Activated CD4-positive, alpha-beta T cell treated with anti-CD3 and anti-CD28 coated beads for 1 hour (primary cell): ENCODE data around the gene ELOA.
A peak's percentile ranks its signal among the peaks of the same experiment; 100 is the strongest.
"Not testable (repeated sequence)": the region's sequence is repeated elsewhere in the genome, so short reads cannot be mapped to it uniquely, and the experiment has no call there.

Experiments used
- DNase-seq: peaks from one replicate; pipeline ENCODE4 v3.0.0-alpha.2; 2020

The ELOA gene

GRCh38 chr1:23790696-23791515 is 47.6 kb downstream of the ELOA start, which contains the start of gene LYPLA2:
TSS of gene LYPLA2 (plus strand) at chr1:23791145. CDS start at chr1:23792683, 1,538 bp downstream.
- peak; percentile 74 for DNase-seq

GRCh38 chr1:23791516-23792047 is 48.3 kb downstream of the ELOA start:
- DNase-seq, result no peak

- DNase-seq, result no peak
These were observed 49.1 kb downstream of the ELOA start for GRCh38 chr1:23792151-23792945.

GRCh38 chr1:23793018-23793781 is 49.9 kb downstream of the ELOA start:
- DNase-seq, result no peak

- no peak for DNase-seq
These were observed 50.8 kb downstream of the ELOA start for GRCh38 chr1:23793861-23794731.

- DNase-seq, result not testable (repeated sequence)
These were observed 51.5 kb downstream of the ELOA start for GRCh38 chr1:23794732-23795182.

GRCh38 chr1:23795676-23796465 is 52.6 kb downstream of the ELOA start:
- DNase-seq, result no peak

GRCh38 chr1:23796466-23797271 is 53.4 kb downstream of the ELOA start:
- DNase-seq, result no peak

GRCh38 chr1:23797478-23798448 is 54.5 kb downstream of the ELOA start:
- no peak for DNase-seq

- DNase-seq, result no peak
These were observed 55.4 kb downstream of the ELOA start for GRCh38 chr1:23798662-23799142.

GRCh38 chr1:23799255-23799569 is 55.9 kb downstream of the ELOA start:
- DNase-seq, result no peak

GRCh38 chr1:23799570-23800399 is 56.5 kb downstream of the ELOA start:
- no peak for DNase-seq

- DNase-seq, result peak; percentile 94
These were observed 57.4 kb downstream of the ELOA start, which contains the start of gene GALE for GRCh38 chr1:23800400-23801337. TSS of gene GALE (minus strand) at chr1:23800754. CDS start at chr1:23799007, 1,747 bp downstream.

- DNase-seq, result no peak
These were observed 58.1 kb downstream of the ELOA start for GRCh38 chr1:23801338-23801748.

- no peak for DNase-seq
These were observed 58.6 kb downstream of the ELOA start for GRCh38 chr1:23801876-23802275.

- DNase-seq, result not testable (repeated sequence)
These were observed 59.6 kb downstream of the ELOA start for GRCh38 chr1:23802809-23803342.
